ENCODE measurements around the gene CYTH4.

DNA sequence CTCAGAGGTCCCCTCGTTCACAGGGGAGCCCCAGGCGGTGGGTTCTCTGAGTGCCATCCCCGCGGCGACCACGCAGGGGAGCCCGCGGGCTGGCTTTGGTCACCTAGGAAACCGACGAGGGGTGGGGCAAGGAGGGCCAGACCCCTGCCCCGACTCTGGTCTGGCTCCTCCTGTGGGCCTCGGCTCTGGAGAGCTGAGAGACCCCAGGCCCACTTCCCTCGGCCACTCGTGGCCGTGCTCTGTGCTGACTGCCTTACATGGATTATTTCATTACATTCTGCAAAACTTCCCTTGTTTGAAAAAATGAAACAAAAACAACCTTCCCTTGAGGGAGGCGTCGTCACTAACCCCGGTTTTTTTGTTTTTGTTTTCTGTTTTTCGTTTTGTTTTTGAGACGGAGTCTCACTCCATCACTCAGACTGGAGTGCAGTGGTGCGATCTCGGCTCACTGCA is 15.1 kb upstream of the CYTH4 start:
- no peak for TF ChIP-seq POLR2A (IDR thresholded peaks at IDR 0.05; ENCODE audit: low read length)
- TF ChIP-seq GATA1 (IDR thresholded peaks at IDR 0.05; ENCODE audit: low read depth, low read length): no peak

Data from erythroblast (primary cell).